Ishikawa (cell line): ENCODE measurements around the gene SLC12A4.

Source experiments
- CREB1 ChIP-seq: IDR thresholded peaks from 2 replicates; pipeline ENCODE4 v1.6.1; 2012; ENCODE audit warnings: low read depth
- EGR1 ChIP-seq: IDR thresholded peaks from 2 replicates; pipeline ENCODE4 v1.6.1; 2012
- EP300 ChIP-seq: IDR thresholded peaks from 2 replicates; pipeline ENCODE4 v1.6.1; 2012; ENCODE audit warnings: borderline replicate concordance
- FOXM1 ChIP-seq: IDR thresholded peaks from 2 replicates; pipeline ENCODE4 v1.6.1; 2012; ENCODE audit warnings: low read depth, borderline replicate concordance
- NFIC ChIP-seq: IDR thresholded peaks from 2 replicates; pipeline ENCODE4 v1.6.1; 2012
- RAD21 ChIP-seq: IDR thresholded peaks from 2 replicates; pipeline ENCODE4 v1.6.1; 2012; ENCODE audit warnings: low read depth
- REST ChIP-seq: IDR thresholded peaks from 2 replicates; pipeline ENCODE4 v1.6.1; 2012; ENCODE audit warnings: low read depth, mild to moderate bottlenecking
- TAF1 ChIP-seq: IDR thresholded peaks from 2 replicates; pipeline ENCODE4 v1.6.1; 2012; ENCODE audit warnings: low read depth, mild to moderate bottlenecking
- TCF12 ChIP-seq: IDR thresholded peaks from 2 replicates; pipeline ENCODE4 v1.6.1; 2012; ENCODE audit warnings: low read depth
- TEAD4 ChIP-seq: IDR thresholded peaks from 2 replicates; pipeline ENCODE4 v1.6.1; 2012
- USF1 ChIP-seq: IDR thresholded peaks from 2 replicates; pipeline ENCODE4 v1.6.1; 2012
- YY1 ChIP-seq: IDR thresholded peaks from 2 replicates; pipeline ENCODE4 v1.6.1; 2012; ENCODE audit warnings: low read depth
- ZBTB7A ChIP-seq: IDR thresholded peaks from 2 replicates; pipeline ENCODE4 v1.6.1; 2012; ENCODE audit warnings: low read depth
- TF ChIP-seq, protein P1 (sequence below): IDR thresholded peaks from 2 replicates; pipeline ENCODE4 v1.6.1; 2012

- TF ChIP-seq CREB1: no peak
- TF ChIP-seq TAF1: no peak
- TF ChIP-seq TCF12: no peak
- no peak for TF ChIP-seq FOXM1
- no peak for TF ChIP-seq REST
- no peak for TF ChIP-seq EP300
- no peak for TF ChIP-seq RAD21
- no peak for TF ChIP-seq NFIC
- TF ChIP-seq EGR1: no peak
- TF ChIP-seq ZBTB7A: no peak
- TF ChIP-seq TEAD4: no peak
- TF ChIP-seq USF1: no peak
- TF ChIP-seq, protein P1, sequence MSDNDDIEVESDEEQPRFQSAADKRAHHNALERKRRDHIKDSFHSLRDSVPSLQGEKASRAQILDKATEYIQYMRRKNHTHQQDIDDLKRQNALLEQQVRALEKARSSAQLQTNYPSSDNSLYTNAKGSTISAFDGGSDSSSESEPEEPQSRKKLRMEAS: no peak
- no peak for TF ChIP-seq YY1
Measured at GRCh38 chr16:67979955-67980678, 11.7 kb upstream of the SLC12A4 start, which contains the start of gene DPEP3.
